Endodermal cell (in vitro differentiated cells): Measurements from ENCODE around the gene PCSK6. TPM values are rescaled to one million over a fixed set of nuclear protein-coding genes. Genes with fewer than 3 reads are reported as not detected.

Source experiments
- DNase-seq: peaks from one replicate; pipeline ENCODE4 v3.0.0-alpha.2; 2017
- H3K27ac ChIP-seq: 2 replicates; pipeline ENCODE4 v1.5.1; 2013; ENCODE audit warnings: mild to moderate bottlenecking, low read depth, low read length, moderate library complexity
- H3K27me3 ChIP-seq: 2 replicates; pipeline ENCODE4 v1.6.1; 2013; ENCODE audit warnings: mild to moderate bottlenecking, low read length, moderate library complexity; ENCODE audit not compliant: insufficient read depth, control insufficient read depth, poor library complexity, severe bottlenecking
- H3K36me3 ChIP-seq: 2 replicates; pipeline ENCODE4 v1.7.0; 2013; ENCODE audit warnings: mild to moderate bottlenecking, low read length, moderate library complexity; ENCODE audit not compliant: control insufficient read depth, insufficient read depth
- H3K4me1 ChIP-seq: one replicate; pipeline ENCODE4 v1.7.0; 2013; ENCODE audit warnings: low read length; ENCODE audit not compliant: control insufficient read depth, insufficient read depth
- H3K4me3 ChIP-seq: 2 replicates; pipeline ENCODE4 v1.5.1; 2013; ENCODE audit warnings: mild to moderate bottlenecking, low read length, moderate library complexity
- H3K9ac ChIP-seq: 2 replicates; pipeline ENCODE4 v1.6.1; 2013; ENCODE audit warnings: mild to moderate bottlenecking, low read length, moderate library complexity; ENCODE audit not compliant: poor library complexity, severe bottlenecking; ENCODE audit errors: extremely low read depth
- H3K9me3 ChIP-seq: 2 replicates; pipeline ENCODE4 v1.6.1; 2013; ENCODE audit warnings: mild to moderate bottlenecking, low read length, moderate library complexity; ENCODE audit not compliant: control insufficient read depth
- H3K27ac Mint-ChIP-seq: 2 replicates; pipeline ENCODE4 v1.8.0; 2020; ENCODE audit warnings: mixed read lengths
- H3K27me3 Mint-ChIP-seq: 2 replicates; pipeline ENCODE4 v1.8.0; 2021; ENCODE audit warnings: mild to moderate bottlenecking, mixed read lengths; ENCODE audit not compliant: insufficient read depth
- H3K36me3 Mint-ChIP-seq: 2 replicates; pipeline ENCODE4 v1.8.0; 2020; ENCODE audit warnings: low read depth, mixed read lengths
- H3K4me1 Mint-ChIP-seq: 2 replicates; pipeline ENCODE4 v1.8.0; 2020; ENCODE audit warnings: mixed read lengths
- H3K4me3 Mint-ChIP-seq: 2 replicates; pipeline ENCODE4 v1.8.0; 2020; ENCODE audit warnings: mild to moderate bottlenecking, moderate library complexity, mixed read lengths
- H3K9me3 Mint-ChIP-seq: 2 replicates; pipeline ENCODE4 v1.8.0; 2020; ENCODE audit warnings: mild to moderate bottlenecking, mixed read lengths
- WGBS, 2 experiments: methylation state at CpG; one replicate each; pipeline versions ENCODE4 v1.1.5 to v1.1.7; 2013; ENCODE audit warnings: missing lambda C conversion rate in 2 of 2, mixed read lengths in 1 of 2; ENCODE audit not compliant: insufficient coverage in 1 of 2, insufficient read length in 1 of 2; 5-methylcytosine and 5-hydroxymethylcytosine counted together
- total RNA-seq, 2 donors: library from RNA; stranded (reverse); fragmentation: NEBNext Ultra II Directional in 1 of 2; extraction: Animal tissue kit (Norgen Biotek cat#: 25700) in 1 of 2; gene quantifications; 2 replicates in 1 of 2; 3 replicates in 1 of 2; pipeline ENCODE4 v1.2.1, GENCODE V29; 2021
- TF ChIP-seq, protein P1 (sequence below): fragments of 200-600 bp; sonication (generic); conservative IDR thresholded peaks from 2 replicates; pipeline ENCODE4 v1.5.0; 2021; ENCODE audit warnings: antibody characterized with exemption, mild to moderate bottlenecking

Gene PCSK6
- total RNA-seq, 2 donors from 2014 or later: 6.6 to 9.8 TPM

- WGBS, 2 experiments: 94 to 97% methylated on average over 5 to 7 of the region's 7 CpGs
- no peak overlapping the region for H3K4me3 ChIP-seq
- no peak overlapping the region for H3K27ac ChIP-seq
- no peaks in the 10 kb centered on the region for H3K9me3 ChIP-seq
- DNase-seq: no peak
- H3K36me3 Mint-ChIP-seq: no peaks in the 10 kb centered on the region
- no peaks in the 10 kb centered on the region for H3K27me3 ChIP-seq
- H3K36me3 ChIP-seq: no peaks in the 10 kb centered on the region
- no peak overlapping the region for H3K27ac Mint-ChIP-seq
- no peaks in the 10 kb centered on the region for H3K4me1 ChIP-seq
- no peaks in the 10 kb centered on the region for H3K9me3 Mint-ChIP-seq
- peaks cover 2% of the 10 kb centered on the region for H3K27me3 Mint-ChIP-seq
- peaks cover 11% of the 10 kb centered on the region for H3K4me1 Mint-ChIP-seq
- H3K9ac ChIP-seq: no peak overlapping the region
- TF ChIP-seq, protein P1, sequence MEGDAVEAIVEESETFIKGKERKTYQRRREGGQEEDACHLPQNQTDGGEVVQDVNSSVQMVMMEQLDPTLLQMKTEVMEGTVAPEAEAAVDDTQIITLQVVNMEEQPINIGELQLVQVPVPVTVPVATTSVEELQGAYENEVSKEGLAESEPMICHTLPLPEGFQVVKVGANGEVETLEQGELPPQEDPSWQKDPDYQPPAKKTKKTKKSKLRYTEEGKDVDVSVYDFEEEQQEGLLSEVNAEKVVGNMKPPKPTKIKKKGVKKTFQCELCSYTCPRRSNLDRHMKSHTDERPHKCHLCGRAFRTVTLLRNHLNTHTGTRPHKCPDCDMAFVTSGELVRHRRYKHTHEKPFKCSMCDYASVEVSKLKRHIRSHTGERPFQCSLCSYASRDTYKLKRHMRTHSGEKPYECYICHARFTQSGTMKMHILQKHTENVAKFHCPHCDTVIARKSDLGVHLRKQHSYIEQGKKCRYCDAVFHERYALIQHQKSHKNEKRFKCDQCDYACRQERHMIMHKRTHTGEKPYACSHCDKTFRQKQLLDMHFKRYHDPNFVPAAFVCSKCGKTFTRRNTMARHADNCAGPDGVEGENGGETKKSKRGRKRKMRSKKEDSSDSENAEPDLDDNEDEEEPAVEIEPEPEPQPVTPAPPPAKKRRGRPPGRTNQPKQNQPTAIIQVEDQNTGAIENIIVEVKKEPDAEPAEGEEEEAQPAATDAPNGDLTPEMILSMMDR: no peak
- H3K4me3 Mint-ChIP-seq: no peak overlapping the region
Measured at GRCh38 chr15:101410612-101411011, 78.9 kb downstream of the PCSK6 start.

- Histone ChIP-seq H3K9me3 (no peaks in the 10 kb centered on the region), H3K9ac (no peak overlapping the region), H3K4me3 (no peak overlapping the region), H3K36me3 (no peaks in the 10 kb centered on the region), H3K27ac (no peak overlapping the region), H3K4me1 (no peaks in the 10 kb centered on the region), H3K27me3 (no peaks in the 10 kb centered on the region)
- Mint-ChIP-seq H3K27ac (no peak overlapping the region), H3K4me3 (no peak overlapping the region), H3K4me1 (peaks cover 16% of the 10 kb centered on the region), H3K36me3 (no peaks in the 10 kb centered on the region), H3K27me3 (peaks cover 2% of the 10 kb centered on the region), H3K9me3 (no peaks in the 10 kb centered on the region)
- WGBS, 2 experiments: 92% methylated on average over 4 of the region's 4 CpGs; no CpG with 5 or more reads in 1 of the 2 experiments
- TF ChIP-seq, protein P1: no peak
- no peak for DNase-seq
Measured at GRCh38 chr15:101409621-101410020, 79.9 kb downstream of the PCSK6 start.

DNA sequence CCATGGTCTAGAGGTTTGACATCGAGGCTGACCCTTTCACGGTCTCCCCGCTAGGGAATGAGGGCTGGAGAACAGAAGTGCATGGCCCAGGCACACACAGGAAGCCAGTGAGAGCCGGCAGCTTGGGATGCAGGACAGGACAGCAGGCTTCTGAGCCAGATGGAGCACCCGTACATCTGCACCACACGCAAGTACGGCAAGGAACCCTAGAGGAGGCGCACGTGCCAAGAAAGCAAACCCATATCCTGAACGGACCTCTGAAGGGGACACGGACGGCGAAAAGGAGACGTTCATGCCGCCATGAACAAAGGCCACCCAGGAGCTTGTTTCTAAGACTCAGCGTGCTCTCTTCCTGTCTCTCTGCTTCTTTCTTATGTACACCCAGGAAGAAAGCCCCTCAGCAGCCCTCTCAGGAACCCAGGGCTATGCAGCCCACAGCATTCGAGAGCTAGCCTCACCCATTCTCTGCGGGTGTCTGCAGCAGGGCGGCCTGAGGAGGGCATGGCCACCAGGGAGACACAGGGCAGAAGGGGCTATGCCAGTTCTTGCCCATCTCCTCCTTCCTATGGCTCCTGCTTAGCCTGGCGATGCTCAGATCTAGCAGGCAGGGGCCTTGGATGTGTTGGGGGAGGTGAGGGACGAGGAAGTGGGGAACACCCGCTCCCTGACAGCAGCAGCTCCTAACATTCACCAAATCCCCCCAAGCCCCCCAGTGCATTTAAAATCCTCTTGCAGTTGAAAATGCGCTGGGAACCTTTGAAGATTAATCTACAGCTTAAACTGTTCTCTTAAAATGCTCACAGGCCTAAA, 81.3 kb downstream of the PCSK6 start:
- Histone ChIP-seq H3K9me3 (no peaks in the 10 kb centered on the region), H3K36me3 (no peaks in the 10 kb centered on the region), H3K27ac (no peak overlapping the region), H3K9ac (no peak overlapping the region), H3K4me3 (no peak overlapping the region), H3K4me1 (no peaks in the 10 kb centered on the region), H3K27me3 (no peaks in the 10 kb centered on the region)
- DNase-seq: no peak
- Mint-ChIP-seq H3K27ac (no peak overlapping the region), H3K4me1 (peaks cover 16% of the 10 kb centered on the region), H3K4me3 (no peak overlapping the region), H3K9me3 (no peaks in the 10 kb centered on the region), H3K27me3 (peaks cover 2% of the 10 kb centered on the region), H3K36me3 (no peaks in the 10 kb centered on the region)
- WGBS, 2 experiments: 92 to 93% methylated on average over 19 to 20 of the region's 23 CpGs
- TF ChIP-seq, protein P1: no peak
